GM12878 (cell line): ENCODE data around the gene TMEM231.

Experiments used
- CBFB ChIP-seq: IDR thresholded peaks from 2 replicates; pipeline ENCODE4 v1.6.1; 2016; ENCODE audit warnings: antibody characterized with exemption, low read depth
- CHD2 ChIP-seq: IDR thresholded peaks from 2 replicates; pipeline ENCODE4 v1.6.1; 2011; ENCODE audit warnings: low read depth, low read length, improper control_type of control experiment, borderline replicate concordance
- CTCF ChIP-seq, 3 experiments: IDR thresholded peaks in 2 of 3; conservative IDR thresholded peaks in 1 of 3; 2 replicates each; pipeline ENCODE4 v1.5.1; 2011; ENCODE audit warnings: low read depth in 3 of 3, low read length in 3 of 3, mild to moderate bottlenecking in 3 of 3, control low read depth in 2 of 3, moderate library complexity in 2 of 3, inconsistent platforms in 1 of 3, mixed read lengths in 1 of 3; ENCODE audit not compliant: control insufficient read depth in 2 of 3, insufficient read depth in 1 of 3; ENCODE audit errors: extremely low read depth in 1 of 3
- MTA2 ChIP-seq: fragments of 450-650 bp; IDR thresholded peaks from 2 replicates; pipeline ENCODE4 v1.6.1; 2016; ENCODE audit warnings: low read depth, mild to moderate bottlenecking, moderate library complexity
- NRF1 ChIP-seq: conservative IDR thresholded peaks from 2 replicates; pipeline ENCODE4 v1.6.1; 2011; ENCODE audit warnings: mild to moderate bottlenecking, low read depth, low read length, improper control_type of control experiment
- POLR2A ChIP-seq: IDR thresholded peaks from 2 replicates; pipeline ENCODE4 v1.6.1; 2011; ENCODE audit warnings: low read depth, mild to moderate bottlenecking, low read length
- RAD51 ChIP-seq: fragments of 450-650 bp; IDR thresholded peaks from 2 replicates; pipeline ENCODE4 v1.6.1; 2016; ENCODE audit warnings: moderate library complexity, mild to moderate bottlenecking, inconsistent platforms
- SIN3A ChIP-seq: IDR thresholded peaks from 2 replicates; pipeline ENCODE4 v1.6.1; 2012; ENCODE audit warnings: low read depth, low read length, improper control_type of control experiment
- ZZZ3 ChIP-seq: IDR thresholded peaks from 2 replicates; pipeline ENCODE4 v1.6.1; 2011; ENCODE audit warnings: low read depth; ENCODE audit not compliant: control insufficient read depth, insufficient read length
- TF ChIP-seq, protein P1 (sequence below): fragments of 450-650 bp; IDR thresholded peaks from 2 replicates; pipeline ENCODE4 v1.6.1; 2017; ENCODE audit warnings: low read depth, mild to moderate bottlenecking, moderate library complexity
- TF ChIP-seq, protein P2 (sequence below): fragments of 450-650 bp; conservative IDR thresholded peaks from 2 replicates; pipeline ENCODE4 v1.6.1; 2017; ENCODE audit warnings: mild to moderate bottlenecking, moderate library complexity

- no peak for TF ChIP-seq RAD51
- no peak for TF ChIP-seq POLR2A
- TF ChIP-seq MTA2 = no peak
- no peak for TF ChIP-seq NRF1
- TF ChIP-seq CBFB = no peak
- no peak for TF ChIP-seq ZZZ3
- TF ChIP-seq CTCF (IDR thresholded peaks at IDR 0.05 in 2 of 3, conservative IDR thresholded peaks at IDR 0.05 in 1 of 3; ENCODE audit: control insufficient read depth in 2 of 3, extremely low read depth in 1 of 3, insufficient read depth in 1 of 3, low read depth in 3 of 3, low read length in 3 of 3) = no peak
- TF ChIP-seq, protein P1, sequence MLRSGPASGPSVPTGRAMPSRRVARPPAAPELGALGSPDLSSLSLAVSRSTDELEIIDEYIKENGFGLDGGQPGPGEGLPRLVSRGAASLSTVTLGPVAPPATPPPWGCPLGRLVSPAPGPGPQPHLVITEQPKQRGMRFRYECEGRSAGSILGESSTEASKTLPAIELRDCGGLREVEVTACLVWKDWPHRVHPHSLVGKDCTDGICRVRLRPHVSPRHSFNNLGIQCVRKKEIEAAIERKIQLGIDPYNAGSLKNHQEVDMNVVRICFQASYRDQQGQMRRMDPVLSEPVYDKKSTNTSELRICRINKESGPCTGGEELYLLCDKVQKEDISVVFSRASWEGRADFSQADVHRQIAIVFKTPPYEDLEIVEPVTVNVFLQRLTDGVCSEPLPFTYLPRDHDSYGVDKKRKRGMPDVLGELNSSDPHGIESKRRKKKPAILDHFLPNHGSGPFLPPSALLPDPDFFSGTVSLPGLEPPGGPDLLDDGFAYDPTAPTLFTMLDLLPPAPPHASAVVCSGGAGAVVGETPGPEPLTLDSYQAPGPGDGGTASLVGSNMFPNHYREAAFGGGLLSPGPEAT = no peak
- no peak for TF ChIP-seq SIN3A
- TF ChIP-seq CHD2 = no peak
- TF ChIP-seq, protein P2, sequence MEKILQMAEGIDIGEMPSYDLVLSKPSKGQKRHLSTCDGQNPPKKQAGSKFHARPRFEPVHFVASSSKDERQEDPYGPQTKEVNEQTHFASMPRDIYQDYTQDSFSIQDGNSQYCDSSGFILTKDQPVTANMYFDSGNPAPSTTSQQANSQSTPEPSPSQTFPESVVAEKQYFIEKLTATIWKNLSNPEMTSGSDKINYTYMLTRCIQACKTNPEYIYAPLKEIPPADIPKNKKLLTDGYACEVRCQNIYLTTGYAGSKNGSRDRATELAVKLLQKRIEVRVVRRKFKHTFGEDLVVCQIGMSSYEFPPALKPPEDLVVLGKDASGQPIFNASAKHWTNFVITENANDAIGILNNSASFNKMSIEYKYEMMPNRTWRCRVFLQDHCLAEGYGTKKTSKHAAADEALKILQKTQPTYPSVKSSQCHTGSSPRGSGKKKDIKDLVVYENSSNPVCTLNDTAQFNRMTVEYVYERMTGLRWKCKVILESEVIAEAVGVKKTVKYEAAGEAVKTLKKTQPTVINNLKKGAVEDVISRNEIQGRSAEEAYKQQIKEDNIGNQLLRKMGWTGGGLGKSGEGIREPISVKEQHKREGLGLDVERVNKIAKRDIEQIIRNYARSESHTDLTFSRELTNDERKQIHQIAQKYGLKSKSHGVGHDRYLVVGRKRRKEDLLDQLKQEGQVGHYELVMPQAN = no peak
Observed at GRCh38 chr16:75529959-75530358, 26.1 kb downstream of the TMEM231 start.
